GM13977 (cell line): Measurements from ENCODE around the gene PLXNA1.

ENCODE experiments used
- DNase-seq: peaks from one replicate; pipeline ENCODE4 v3.0.0; 2012; ENCODE audit warnings: low spot score
- in situ Hi-C: fragments of 300-500 bp; cut with MboI; formaldehyde crosslinking; loops from one replicate; pipeline ENCODE4 v1.12.0; 2022; ENCODE audit warnings: low sequenced_read_pairs, low pct_unique_long_range_greater_than_20kb, mixed read lengths, inconsistent platforms; ENCODE audit not compliant: unreplicated experiment
- TF ChIP-seq, protein P1 (sequence below): IDR thresholded peaks from 2 replicates; pipeline ENCODE4 v1.5.1; 2012; ENCODE audit warnings: mild to moderate bottlenecking, control low read depth; ENCODE audit not compliant: insufficient read depth; ENCODE audit errors: extremely low read depth, missing control alignments

Gene PLXNA1

DNA sequence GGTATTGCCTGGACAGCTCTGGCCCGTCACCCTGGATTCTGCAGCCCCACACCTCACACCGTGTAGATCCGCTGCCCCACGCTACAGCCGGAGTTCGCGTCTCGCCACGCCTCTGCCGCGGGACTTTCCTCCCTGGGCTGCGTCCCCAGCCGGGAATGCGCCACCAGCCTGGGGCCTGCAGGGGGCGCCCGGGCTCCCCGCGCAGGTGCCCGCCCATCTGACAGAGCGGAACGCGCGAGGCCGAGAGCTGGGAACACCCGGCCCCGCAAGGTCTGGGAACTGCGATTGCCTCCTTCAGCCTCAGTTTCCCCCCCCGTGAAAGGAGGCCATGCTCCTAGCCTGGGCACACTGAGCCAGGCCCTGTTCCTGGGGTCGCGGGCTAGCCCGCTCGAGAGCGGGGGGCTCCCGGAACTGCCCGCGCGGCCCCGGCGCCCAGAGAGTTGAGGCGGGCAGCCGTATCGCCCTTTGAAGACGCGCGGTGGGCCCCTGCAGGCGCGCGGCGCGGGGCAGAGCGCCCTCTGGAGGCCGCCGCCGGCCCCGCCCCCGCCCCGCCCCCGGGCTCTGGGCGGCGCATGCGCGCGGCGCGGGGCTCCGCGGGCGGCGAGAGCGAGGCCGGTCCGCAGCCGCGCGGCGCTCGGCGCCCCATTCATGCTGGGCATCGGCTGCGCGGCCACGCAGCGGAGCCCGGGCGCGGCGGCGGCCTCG is at the start of gene PLXNA1:
Gene PLXNA1, plus strand, starts transcription at position 645 of the 705 bp plus-strand sequence. CDS start 5,479 bp downstream, outside the sequence.
- TF ChIP-seq, protein P1, sequence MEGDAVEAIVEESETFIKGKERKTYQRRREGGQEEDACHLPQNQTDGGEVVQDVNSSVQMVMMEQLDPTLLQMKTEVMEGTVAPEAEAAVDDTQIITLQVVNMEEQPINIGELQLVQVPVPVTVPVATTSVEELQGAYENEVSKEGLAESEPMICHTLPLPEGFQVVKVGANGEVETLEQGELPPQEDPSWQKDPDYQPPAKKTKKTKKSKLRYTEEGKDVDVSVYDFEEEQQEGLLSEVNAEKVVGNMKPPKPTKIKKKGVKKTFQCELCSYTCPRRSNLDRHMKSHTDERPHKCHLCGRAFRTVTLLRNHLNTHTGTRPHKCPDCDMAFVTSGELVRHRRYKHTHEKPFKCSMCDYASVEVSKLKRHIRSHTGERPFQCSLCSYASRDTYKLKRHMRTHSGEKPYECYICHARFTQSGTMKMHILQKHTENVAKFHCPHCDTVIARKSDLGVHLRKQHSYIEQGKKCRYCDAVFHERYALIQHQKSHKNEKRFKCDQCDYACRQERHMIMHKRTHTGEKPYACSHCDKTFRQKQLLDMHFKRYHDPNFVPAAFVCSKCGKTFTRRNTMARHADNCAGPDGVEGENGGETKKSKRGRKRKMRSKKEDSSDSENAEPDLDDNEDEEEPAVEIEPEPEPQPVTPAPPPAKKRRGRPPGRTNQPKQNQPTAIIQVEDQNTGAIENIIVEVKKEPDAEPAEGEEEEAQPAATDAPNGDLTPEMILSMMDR = peak; percentile 99
- in situ Hi-C loops = loop anchor here (25.0 kb wide), 1 partner anchor 220 kb away; no protein-coding TSS in a partner anchor
- DNase-seq = peak; percentile 96

DNA sequence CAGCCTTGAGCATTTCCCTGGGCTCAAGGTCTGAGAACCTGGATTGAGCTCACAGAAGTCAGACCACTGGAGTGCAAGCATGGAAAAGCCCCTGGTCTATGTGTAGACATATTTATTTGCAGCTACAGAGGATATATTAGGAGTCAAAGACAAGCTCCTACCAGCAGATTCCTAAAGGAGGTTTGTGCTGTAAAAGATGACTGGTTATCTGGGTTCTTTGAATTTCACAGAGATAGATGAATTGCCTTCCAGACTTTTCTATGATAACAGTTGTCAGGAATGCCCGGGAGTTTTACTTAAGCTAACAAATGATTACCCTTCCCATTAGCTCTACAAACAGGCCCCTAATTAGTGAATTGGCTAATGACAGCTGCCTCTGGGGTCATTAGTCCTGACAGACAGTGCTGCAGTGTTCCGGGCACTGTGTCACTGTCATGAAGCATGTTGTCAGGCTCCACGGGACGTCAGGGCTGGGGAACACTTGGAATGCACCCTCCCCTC is 48.8 kb upstream of the PLXNA1 start:
- TF ChIP-seq, protein P1 = no peak
- in situ Hi-C loops = no loop called here
- no peak for DNase-seq

DNA sequence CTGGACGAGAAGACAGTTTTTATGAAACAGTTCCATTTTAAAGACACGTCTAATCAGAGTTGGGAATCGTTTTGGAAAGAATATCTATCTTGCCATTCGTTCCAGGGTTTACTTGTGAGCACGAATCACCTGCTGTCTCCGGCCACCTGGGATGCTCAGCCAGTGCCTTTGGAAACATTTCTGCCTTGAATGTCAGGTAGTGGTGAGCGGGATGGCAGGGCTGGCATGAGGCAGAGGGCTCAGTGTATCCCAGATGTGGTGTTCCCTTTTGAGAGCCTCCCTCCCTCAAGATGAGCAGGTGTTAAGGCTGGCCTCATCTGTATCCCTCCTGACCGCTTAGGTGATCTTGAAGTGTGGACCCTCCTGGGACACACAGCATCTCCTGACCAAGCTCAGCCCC is 47.9 kb upstream of the PLXNA1 start:
- TF ChIP-seq, protein P1 = no peak
- DNase-seq = no peak
- in situ Hi-C loops = no loop called here

DNA sequence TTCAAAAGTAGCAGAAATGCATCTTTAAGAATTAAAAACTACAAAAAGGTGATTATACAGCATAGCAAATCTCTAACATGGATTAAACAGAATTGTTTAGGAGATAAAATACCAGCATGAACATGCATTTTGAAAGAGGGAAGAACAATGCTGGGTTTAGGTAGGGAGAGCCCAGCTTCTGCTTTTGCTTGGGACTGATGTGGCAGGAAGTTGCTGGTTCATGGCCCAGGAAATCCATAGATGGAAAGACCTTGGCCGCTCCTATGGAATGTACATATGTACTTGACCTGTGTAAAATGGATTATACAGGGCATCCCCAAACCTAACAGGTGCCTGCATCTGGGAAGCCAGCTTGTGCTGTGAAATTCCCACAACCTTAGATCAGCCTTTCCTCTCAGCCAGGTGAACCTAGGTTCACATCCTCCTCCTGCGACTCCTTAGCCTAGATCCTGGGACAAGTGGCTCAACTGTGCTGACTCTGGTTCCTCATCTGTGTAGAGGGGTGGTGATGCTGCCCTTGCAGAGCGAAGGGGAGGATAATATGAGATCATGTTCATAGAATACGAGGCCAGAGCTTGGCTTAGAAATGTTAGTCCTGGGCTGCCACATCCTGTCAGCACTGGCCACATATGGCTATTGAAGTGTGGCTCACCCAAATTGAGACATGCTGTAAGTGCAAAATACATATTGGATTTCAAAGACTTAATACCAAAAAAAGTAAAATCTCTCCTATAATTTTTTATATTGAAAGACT is 47.0 kb upstream of the PLXNA1 start:
- in situ Hi-C loops = no loop called here
- TF ChIP-seq, protein P1 = no peak

DNA sequence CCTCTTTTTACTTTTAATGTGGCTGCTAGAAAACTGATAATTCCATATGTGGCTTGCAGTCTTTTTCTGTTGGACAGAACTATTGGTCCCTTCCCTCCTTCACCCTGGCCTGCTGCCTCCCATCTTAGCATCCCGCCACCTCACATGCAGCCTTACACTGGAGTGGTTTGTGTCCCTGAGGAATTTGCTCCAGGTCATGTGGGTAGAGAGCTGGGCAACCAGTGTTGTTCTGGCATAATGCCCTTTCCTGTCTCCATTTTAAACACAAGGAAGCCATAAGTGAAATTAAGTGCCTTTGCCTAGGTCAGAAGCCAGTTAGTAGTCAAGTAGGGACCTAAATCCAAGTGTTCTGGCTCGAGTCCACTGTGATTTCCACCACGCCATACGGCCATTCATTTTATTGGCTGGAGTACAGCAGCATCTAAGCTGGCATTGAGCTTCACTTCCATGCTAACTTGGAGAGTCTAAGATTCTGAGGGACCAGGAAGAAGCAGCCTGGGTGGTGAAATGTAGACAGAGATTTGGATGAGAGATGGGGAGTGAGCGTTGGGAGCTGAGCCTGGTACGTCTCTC is 46.0 kb upstream of the PLXNA1 start:
- TF ChIP-seq, protein P1 = no peak
- in situ Hi-C loops = no loop called here
- no peak for DNase-seq

More for the DNA sequence above, 47.0 kb upstream of the PLXNA1 start:
- DNase-seq = no peak

DNA sequence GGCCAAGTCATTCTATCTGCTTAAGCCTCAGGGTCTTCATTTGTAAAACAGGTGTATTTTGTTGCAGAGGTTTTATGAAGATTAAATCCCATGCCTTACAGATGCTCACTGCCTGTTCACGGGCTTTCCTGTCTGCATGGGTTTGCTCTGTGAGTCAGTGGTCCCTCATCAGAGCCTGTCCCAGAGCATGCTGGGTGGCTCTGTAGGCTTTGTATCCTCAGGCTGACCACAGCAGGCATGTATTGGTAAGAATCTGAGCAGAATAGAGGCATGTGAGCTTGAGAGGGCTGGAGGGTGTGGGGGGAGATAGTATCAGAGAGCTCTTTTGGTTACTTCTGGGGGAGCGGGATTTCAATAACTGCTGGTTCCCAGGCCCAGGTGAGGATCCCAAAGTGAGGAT is 45.4 kb upstream of the PLXNA1 start:
- in situ Hi-C loops = no loop called here
- no peak for DNase-seq
- TF ChIP-seq, protein P1 = no peak
